HG02610 (cell line): Measurements from ENCODE around the gene CAMTA2.

Experiments
- ATAC-seq: cut with Tn5 transposase; IDR thresholded peaks from one replicate; pipeline ENCODE4 v1.9.1; 2021; ENCODE audit warnings: mild to moderate bottlenecking, moderate library complexity; ENCODE audit not compliant: unreplicated experiment

The CAMTA2 gene

DNA sequence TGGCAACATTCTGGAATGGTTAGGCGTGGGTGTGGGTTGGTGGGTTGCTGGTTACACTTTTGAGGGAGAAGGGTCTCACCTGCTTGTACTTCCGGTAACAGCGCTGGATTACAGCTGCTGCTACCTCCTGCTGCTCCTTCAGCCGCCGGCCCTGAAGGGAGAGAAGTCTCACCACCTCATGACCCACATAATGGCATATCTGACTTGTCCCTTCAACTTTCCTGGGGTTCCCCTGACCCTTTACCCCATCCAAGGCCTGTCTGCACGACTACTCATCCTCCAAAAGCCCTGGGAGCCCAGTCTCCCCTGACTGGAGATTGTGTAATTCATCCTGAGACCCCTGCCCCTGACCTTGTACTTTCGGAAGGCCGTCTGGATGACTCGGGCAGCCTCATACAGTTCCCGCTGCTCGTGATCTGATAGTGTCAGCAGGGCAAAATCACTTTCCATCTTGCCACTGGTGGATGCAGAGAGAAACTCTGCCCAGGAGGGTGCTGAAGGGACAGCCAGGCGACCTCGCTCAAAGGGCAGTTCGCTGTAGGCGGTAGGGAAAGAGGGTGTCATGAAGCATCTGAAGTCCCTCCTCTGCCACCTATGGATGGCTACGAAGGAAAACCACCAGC, 17.8 kb downstream of the CAMTA2 start:
- no peak for ATAC-seq

DNA sequence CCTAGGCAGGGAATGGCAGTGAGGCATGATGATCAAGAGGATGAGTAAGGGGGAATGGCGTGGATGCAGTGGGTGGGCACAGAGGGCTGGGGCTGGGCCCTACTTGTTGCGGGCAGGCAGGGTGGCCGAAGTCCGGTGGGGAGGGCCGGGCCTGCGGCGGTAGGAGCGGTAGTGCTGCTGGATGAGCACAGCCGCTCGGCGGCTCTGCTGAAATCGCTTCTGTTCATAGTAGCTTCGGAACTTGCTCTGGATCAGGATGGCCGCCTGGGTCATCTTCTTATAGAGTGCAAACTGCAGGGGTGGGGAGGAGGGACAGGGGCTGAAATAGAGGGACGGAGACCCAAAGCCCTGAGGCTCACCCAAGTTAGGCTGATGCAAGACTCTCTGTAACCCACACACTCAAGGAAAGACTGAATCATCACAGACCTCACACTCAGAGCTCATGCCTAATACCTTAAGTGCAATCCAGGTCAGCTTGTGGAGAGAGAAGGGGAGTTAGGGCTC, 18.4 kb downstream of the CAMTA2 start:
- no peak for ATAC-seq

DNA sequence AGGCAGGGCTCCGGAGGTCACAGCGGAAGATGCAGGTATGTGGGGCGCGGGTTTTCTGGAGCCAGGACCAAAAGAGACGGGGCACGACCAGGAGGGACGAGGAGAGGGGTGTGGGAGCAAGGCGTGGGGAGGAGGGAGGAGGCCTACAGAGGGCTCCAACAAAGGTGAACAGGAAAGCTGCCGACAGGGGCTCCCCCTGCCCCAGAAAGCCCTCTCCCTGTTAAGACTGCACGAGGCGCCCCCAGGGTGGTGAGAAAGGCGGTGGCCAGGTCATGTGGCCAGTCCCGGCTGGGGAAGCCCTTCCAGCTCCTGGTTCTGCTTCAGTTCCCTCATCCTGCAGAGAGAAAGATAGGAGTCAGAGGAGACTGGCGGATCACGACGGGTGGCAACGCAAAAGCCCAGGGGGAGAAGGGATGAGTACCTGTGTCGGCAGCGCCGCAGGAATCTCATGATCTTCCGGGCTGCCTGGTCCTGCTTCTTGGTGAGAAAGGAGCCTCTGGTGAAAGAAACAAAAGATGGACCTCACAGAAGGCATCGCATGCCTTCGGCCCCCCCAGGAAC, 18.9 kb downstream of the CAMTA2 start:
- no peak for ATAC-seq

DNA sequence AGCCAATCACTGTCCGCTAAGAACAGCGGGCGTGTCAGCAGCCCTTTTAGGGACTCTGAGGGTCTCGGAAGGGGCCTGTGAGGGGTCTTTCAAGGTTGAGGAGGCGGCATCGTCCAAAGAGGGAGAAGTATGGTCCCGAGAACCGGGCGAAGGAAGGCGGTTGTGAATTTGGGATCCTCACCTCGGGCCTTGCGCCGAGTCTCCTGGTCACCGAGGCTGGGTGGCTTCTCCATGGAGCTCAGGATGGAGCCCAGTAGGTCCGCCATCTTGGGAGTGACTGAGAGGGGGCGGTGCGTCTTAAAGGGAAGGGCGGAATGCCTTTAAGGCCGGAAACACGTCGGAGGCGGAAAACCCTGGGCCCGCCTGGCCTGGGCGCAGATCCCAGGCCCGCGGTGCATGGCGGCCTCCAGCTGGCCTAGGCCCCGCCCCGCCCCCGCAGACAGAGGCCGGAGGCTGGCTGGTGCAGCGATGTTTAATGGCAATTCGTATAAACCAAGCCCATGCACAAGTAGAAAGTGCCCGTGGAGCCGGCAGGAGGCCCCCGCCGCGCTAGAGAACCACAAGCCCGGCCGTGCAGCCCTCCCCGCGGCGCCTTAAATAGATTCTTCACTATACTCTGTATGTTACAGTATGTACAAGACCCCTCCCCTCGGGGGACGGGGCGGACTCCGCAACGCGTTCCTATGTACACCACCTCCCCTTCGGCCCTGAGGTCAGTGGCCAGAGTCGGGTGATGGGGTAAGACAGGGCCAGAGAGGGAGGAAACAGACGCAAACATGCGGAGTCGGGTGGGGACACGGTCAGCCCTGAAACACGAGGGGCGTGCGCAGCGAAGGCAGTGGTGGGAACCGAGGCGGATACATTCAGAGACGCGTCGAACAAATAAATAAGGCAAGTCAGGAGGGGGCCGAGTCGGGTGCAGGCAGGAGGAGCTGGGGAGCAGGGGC, 19.7 kb downstream of the CAMTA2 start, which contains the start of gene SPAG7:
SPAG7 (minus strand) TSS at position 279 of the 947 bp plus-strand sequence; CDS start at position 266, 13 bp downstream.
- ATAC-seq = peak; percentile 50

DNA sequence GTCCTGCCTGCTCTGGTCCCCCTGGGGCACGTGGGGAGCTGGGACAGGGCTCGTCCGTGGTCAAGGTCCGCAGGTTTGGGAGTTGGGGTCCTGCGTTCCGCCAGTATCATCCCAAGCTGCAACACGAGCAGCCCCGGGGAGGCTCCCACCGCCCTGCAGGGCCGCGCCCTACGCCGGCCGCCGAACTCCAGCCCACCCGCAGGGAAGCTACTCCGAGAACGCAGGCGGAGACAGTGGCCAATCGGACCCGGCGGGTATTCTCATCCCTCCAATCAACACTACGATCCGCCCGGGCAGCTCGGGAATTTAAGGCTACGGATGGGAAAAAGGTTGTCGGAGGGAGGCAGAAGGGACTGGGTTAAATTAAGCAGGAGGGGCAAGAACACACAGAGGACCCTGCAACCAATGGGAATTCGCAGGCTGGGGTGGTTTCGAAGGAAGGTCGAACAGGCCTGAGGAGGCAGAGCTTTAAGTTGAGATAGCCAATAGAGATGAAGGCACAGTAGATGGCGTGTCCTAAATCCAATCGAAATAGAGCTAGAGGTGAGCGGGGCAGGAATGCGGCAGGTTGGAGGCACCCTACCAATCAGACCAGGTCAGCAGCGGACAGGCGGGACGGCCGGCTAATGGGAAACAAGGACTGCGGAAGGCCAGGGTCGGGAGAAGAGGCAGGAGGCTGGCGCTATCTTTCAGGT, 20.5 kb downstream of the CAMTA2 start:
- ATAC-seq = peak; percentile 76

DNA sequence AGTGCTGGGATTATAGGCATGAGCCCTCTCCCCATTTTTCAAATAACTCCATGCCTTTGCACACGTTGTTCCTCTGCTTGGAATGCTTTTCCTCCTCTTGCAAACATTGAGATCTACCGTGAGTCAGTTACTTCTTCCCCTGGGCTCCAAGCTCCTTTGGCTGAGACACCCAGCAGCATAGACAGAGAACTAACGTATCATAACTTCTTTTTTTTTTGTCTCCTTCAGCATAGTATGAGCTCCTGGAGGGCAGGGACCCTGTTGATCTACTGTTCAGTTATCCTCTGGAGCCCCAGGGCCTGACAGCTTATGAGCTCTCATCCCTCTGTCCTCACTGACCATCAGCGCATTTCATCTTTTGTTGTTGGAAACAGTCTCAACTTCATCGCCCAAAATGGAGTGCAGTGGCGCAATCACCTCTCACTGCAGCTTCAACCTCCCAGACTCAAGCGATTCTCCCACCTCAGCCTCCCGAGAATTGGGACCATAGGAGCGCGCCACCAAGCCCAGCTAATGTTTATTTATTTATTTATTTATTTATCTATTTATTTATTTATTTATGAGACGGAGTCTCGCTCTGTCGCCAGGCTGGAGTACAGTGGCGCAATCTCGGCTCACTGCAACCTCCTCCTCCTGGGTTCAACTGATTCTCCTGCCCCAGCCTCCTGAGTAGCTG, 22.0 kb downstream of the CAMTA2 start:
- ATAC-seq = no peak

DNA sequence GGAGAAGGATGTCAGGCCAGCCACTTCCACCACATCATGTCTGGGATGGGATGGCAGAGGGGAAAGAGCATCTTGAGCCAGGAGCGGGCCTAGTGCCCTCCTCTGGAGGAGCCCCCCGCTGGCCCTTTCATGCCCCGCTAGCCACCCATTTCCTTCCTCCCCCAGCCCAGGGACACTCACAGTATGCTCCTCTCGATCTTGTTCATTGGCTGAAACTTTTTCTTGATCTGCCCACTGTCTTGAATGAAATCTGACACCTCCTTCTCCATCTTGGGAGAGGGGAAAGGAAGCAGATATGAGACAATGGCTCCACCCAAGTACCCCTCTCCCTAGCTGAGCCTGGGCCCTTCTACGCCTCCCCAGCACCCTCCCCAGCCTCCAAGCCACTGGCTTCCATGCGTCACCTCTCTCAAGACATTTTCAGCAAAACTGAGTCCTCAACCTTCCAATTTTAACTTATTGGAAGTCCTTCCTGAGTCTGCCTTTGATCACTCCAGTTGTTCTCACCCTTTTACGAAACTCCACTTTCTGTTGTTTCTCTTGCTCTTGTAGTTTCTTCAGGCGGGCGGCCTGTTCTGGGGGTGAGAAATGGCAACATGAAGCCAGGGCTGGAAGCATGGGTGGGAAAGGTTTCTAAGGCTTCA, 27.1 kb downstream of the CAMTA2 start:
- ATAC-seq = no peak

DNA sequence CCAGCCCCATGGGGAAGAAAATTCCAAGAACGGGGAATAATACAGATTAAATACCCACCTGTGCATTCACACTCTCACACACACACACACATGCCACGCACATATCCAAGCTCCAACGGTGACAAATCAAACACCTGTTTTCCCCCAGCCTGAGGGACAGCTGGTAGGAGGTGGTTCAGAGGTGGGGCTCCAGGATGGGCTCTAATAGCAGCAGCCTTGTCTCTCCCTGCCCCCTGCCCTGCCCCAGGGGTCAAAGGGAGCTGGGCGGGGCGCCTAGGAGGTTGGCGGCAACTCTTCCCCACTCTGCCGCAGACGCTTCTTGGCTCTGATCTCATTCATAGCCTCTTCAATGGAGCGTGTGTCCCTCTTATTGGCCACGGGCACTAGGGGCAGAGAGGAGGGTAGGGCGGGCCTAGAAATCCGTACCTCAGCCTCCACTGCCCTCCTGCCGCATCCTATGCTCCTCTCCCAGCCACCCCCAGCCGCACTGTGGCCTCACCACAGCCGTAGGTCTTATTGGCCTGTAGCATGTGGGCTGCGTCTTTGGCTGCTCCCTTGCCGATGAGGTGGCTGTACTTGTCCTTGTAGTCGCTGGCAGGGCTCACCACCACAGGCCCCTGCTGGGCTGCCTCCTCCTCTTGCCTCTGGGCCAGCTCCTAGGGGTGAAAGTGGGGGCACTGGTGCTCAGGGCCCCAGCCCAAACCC, 28.1 kb downstream of the CAMTA2 start:
- ATAC-seq = no peak

DNA sequence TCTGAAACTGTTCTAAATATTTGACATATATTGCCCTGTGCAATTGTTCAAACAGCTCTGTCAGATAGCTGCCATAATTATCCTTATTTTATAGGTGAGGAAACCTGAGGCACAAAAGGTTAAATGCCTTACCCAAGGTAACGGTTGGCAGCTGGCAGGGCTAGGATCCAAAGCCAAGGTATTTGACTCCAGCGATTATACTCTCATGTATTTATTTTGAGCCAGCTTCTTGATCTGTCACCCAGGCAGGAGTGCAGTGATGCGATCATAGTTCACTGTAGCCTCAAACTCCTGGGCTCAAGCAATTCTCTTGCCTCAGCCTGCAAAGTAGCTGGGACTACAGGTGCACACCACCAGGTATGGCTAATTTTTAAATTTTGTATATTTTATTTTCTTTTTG, 29.4 kb downstream of the CAMTA2 start:
- no peak for ATAC-seq

DNA sequence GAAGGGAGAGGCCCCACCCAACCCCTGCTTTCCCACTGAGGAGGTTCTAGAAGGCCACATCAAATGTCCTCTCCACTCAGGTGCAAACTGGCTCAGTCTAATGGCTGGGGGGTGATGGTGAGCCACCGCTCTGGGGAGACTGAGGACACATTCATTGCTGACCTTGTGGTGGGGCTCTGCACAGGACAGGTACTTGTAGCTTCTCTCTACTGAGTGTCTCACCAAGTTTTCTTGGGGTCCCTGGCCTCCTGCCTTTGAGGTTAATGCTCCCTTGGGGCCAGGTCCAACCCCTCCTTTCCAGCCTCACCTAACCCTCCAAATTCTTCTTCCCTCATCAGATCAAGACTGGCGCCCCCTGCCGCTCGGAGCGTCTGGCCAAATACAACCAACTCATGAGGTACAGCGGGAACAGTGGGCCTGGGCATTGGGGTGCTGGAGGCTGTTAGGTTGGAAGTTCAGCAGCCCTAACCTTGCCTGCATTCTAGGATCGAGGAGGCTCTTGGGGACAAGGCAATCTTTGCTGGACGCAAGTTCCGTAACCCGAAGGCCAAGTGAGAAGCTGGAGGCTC, 30.9 kb downstream of the CAMTA2 start:
- no peak for ATAC-seq

DNA sequence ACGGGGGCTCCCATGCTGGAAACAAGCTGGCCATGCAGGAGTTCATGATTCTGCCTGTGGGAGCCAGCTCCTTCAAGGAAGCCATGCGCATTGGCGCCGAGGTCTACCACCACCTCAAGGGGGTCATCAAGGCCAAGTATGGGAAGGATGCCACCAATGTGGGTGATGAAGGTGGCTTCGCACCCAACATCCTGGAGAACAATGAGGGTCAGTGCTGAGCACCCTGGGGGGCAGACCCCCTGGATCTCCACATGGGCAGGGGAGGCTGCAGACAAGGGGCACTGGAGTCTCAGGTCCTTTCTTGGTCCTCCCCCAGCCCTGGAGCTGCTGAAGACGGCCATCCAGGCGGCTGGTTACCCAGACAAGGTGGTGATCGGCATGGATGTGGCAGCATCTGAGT, 32.4 kb downstream of the CAMTA2 start:
- ATAC-seq = no peak

DNA sequence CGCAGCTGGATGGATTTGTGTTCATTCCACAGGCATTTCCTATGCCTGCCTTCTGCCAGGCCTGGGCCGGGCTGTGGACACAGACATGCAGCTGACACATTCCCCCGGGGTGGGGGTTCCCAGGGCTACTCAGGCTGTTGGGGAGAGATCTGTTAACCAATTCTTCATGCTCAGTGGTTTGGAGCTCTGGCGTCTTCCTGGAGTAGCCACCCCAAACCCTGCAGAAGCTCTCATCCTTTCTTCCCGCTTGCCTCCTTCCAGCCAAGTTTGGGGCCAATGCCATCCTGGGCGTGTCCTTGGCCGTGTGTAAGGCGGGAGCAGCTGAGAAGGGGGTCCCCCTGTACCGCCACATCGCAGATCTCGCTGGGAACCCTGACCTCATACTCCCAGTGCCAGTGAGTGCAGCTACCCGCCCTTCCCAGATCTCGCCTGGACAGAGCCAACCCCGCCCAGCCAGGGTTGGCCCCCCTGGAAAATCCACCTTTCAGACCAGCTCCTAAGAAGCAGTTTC, 34.0 kb downstream of the CAMTA2 start:
- ATAC-seq = no peak

DNA sequence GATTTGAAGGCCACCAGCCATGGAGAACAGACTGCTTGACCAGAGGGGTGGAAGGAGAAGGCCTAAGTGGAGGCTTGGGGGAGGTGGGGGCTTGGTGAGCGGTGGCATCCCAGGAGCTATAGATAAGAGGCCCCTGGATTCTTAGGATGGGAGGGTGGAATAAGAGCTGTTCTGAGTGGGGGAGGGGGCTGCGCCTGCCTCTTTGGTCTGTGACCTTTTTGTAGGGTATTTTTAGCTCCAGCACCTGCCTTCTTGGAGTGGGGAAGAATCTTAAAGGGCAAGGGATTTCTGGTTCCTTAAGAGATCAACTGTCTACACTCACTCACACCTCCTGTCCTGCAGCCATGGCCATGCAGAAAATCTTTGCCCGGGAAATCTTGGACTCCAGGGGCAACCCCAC, 36.0 kb downstream of the CAMTA2 start:
- ATAC-seq = no peak

DNA sequence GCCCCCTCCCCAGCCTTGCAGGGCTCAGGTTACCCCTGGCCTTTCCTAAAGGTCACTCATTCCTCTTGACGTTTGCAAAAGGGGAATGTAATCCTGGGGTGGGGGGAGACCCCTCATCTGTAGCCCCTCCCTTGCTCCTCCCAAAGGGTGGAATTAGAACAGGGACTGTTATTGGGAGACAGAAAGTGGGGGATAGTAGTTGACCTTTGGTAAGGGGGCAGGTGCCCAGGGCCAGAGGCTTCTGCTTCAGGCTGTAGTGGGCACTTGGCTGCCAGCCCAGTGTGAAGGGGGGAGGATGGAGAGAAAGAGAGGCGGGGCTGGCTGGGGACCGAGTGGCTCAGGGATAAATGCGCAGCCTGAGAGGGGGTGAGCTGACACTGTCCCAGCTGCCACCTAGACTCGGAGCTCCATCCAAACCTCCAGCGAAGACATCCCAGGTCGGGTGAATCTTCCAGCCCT, 36.7 kb downstream of the CAMTA2 start, which contains the start of gene ENO3:
ENO3 (plus strand) TSS at position 374 of the 459 bp plus-strand sequence. CDS start 711 bp downstream, outside the sequence.
- ATAC-seq = no peak

DNA sequence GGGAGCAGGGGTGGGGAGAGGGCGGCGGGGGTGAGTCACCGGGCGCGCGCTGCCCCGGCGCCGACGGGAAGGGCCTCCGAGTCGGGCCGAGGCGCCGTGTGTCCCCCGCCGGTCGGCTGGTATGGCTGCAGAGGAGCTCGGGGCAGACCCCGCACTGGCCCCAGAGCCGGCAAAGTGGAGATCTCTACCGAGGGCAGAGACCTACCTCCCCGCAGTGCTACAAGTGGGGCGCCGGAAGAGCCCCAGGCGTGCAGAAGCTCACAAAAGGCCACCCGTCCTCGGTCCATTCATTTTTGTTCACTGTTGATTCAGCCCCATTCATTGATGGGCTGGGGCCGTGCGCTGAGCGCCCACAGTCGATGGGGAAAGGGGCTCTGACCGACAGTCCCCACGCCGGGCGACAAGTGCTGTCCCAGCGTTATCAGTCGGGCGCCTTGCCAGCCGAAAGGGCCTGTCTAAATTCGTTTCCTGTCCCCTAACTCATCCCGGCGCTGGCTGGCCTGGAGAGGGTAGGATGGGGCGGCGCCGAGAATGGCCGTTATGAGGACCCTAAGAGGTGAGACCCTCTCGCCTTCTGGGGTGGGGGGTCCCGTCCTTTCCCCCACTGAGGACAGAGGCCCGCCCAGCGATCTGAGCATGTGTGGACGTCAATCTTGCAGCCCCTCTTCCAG, 37.3 kb downstream of the CAMTA2 start:
- ATAC-seq = no peak

DNA sequence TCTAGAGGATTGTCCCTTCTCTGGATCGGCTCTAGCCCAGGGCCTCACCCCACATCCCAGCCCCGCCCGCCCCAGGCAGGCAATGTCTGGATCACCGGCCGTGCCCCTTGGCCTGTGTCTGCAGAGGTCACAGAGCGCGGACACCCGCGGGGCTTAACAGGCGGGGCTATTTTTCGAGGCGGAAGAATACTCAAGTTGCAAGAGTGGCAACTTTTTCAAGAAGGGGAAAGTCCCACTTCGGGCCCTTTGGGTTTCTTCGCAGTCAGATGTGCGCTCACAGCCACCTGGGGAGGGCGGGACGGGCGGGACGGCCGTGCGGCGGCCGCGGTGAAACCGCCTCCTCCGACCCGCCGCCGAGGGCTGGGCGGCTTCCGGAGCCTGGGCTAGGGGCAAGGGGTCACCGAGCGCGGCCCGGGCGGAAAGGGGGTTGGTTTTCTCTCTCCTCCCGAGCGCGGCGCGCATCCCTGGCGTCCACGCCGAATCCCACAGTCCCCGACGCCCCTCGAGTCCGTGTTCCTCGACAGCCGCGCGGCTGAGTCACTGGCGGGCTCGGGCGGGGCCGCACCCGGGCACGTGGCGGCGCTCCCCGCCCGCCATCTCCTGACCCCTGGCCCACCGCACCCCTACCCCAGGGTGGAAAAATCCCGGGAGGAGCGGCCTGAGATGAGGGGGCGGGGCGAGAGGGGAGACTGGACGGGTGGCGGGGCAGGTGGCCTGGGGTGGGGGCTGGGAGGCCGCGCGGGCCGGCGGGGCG, 38.0 kb downstream of the CAMTA2 start:
- ATAC-seq = peak; percentile 24

DNA sequence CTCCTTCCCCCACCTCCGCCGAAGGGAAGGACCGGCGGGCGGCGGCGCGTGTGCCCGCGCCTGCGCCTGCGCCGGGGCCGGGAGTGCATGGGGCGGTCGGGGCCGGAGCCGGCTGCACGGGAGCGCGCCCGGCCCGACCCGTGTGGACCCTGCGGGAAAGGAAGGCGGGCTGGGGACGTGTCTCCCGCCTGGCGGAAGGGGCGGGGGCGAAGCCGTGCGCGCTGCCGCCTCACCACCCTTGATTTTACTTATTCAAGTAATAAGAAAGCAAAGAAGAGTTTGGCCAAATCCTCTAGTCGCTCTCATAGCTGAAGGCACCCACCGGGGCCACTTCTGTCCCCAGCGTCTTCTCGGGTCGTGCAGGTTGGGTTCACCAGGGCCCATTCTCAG, 38.5 kb downstream of the CAMTA2 start:
- ATAC-seq = peak; percentile 26
